RPMI7951 (cell line): ENCODE measurements around the gene CPT1C. TPM values are rescaled to one million over a fixed set of nuclear protein-coding genes. Genes with fewer than 3 reads are reported as not detected.
A peak's percentile ranks its signal among the peaks of the same experiment; 100 is the strongest.

Experiments
- DNase-seq: peaks from one replicate; pipeline ENCODE4 v3.0.0-alpha.2; 2012; ENCODE audit warnings: low read depth
- total RNA-seq: library from RNA; depleted of rRNA; stranded (reverse); fragments of >200 nt; shearing (Covaris generic); gene quantifications from 2 replicates; pipeline ENCODE4 v1.2.3, GENCODE V29; 2014; rRNA removed

CPT1C gene
- total RNA-seq, result 18.3 and 21.8 TPM in 2 replicates

DNA sequence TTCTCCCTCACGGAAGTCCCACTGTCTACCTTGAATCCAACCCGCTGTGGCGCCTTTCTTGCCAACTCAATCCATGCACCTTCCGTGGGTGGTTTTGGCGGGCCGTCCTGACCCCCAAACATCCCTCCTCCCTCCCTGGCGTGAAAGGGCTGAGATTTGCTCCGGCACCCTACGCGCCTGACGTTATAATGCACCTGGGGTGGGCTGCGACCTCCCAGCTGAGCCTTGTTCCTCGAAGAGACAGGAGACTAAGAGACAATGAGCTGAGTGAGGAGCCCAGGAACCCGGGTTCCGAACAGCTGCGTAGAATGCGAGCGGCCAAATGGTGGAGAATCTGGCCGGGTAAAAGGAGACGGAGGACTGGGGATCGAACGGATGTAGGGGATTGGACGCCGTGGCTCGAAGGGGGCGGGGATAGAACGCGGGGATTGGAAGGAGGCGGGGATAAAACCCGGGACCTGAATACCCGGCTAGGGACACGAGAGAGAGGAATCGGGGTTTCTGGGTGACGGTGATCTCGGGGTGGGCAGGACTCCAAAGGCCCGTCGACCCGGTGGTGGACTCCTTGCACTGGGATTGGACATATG lies at the start of gene CPT1C:
TSS of gene CPT1C (plus strand) at position 461 of the 587 bp plus-strand sequence. CDS start 1,137 bp downstream, outside the sequence.
- peak; percentile 58 for DNase-seq

DNA sequence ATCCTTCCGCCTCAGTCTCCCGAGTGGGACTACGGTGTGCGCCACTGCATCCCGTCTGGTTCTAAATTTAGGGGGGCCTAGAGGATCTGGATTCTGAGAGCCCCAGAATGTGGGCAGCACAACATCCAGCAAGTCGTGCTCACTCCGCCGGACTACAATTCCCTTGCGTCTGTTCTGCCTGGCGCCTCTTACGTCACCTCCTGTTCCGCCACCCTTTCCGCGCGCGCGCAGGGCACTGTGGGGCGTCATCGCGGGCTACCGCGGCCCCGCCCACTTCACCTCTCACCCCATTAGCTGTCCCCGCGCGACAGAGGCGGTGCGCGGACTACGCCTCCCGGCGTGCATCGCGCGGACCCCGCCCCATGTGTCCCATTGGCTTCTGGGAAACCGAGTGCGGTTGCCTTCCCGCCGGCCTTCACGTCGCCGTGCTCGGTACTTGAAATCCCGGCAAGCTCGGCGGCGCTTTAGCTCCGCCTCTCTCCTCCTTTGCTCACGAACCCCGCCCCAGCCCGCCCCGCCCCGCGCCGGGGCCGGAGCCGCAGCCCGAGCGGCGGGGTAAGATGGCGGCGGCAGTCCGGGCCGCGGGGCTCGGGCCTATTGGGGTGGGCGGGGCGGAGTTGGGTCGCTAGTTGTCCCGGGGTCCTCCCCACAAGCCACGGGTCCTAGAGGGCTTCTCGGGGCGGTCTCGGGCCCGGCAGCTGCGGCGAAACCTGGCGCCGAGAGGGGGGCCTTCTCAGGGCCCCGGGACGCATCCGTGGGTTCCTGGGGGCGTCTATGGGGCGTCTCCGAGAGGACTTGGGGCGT lies 49.0 kb upstream of the CPT1C start, which contains the start of gene SCAF1:
TSS of gene SCAF1 (plus strand) at position 522 of the 804 bp plus-strand sequence. CDS start 2,818 bp downstream, outside the sequence.
- DNase-seq, result peak; percentile 99

DNA sequence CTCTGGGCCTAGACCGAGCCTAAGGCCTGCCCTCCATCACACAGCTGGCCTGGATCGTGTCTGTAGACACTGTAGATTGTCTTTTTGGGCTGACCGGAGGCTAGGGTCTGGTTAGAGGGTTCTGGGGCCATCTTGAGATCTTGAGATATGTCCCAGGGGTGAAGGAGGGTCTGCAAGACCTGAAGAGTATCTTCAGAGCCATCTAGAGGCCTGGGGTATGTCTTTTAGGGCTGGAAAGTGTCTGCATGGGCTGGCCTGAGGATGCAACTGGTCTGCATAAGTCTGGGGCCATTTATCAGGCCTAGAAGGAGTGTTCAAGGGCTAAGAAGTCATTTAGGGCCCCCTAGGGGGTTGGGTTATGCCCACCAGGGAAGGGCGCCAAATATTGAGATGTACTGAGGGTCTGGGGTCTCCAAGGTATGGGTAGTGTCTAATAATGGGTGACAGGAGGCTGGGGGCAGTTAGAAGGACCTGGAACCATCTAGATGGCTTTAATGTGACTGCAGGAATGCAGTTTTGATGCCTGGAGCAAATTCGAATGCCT lies 48.4 kb upstream of the CPT1C start:
- DNase-seq, result no peak

DNA sequence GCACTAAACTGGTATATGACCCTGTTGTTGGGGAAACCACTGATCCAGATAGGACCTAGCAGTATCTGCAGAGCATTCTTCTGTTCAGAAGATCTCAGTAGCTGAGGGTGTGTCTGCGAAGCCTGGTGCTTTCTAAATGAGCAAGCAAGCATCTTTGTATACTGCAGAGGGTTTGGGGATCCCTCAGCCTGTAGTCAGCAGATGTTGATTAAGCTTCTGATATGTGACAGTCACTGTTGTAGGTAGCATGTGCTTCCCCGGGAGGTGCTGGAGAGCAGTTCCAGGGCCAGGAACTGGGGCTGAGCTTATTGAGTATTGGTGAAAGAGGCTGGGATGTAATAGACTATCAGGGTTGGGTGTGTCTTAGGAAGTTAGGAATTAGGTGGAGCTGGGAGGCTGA lies 47.5 kb upstream of the CPT1C start:
- no peak for DNase-seq

GRCh38 chr19:49645592-49645991 lies 45.3 kb upstream of the CPT1C start:
- no peak for DNase-seq

DNA sequence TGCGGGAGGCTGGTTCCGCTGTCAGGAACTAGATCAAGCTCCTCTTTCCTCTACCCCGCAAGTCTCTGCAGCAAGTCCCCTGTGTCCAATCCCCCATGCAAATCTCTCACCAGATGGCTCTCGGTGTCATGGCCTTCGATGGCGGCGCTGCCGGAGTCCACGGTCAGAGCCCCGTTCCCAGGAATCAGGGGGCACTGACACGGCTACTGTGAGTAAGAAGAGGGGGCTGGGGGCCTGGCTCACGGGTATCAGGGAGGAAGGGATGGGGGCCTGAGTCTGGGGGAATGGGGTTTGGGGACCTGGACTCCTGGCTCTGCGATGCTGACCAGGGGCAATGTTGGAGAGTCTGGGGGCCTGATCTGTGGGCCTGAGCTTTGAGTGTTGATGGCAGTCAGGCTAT lies 44.9 kb upstream of the CPT1C start:
- DNase-seq, result no peak

- no peak for DNase-seq
Measured at GRCh38 chr19:49646586-49646985, 44.3 kb upstream of the CPT1C start.

GRCh38 chr19:49651029-49651819 lies 39.7 kb upstream of the CPT1C start:
- no peak for DNase-seq

- DNase-seq, result no peak
Measured at GRCh38 chr19:49651820-49652550, 38.9 kb upstream of the CPT1C start.

- no peak for DNase-seq
Measured at GRCh38 chr19:49652551-49653465, 38.1 kb upstream of the CPT1C start.

DNA sequence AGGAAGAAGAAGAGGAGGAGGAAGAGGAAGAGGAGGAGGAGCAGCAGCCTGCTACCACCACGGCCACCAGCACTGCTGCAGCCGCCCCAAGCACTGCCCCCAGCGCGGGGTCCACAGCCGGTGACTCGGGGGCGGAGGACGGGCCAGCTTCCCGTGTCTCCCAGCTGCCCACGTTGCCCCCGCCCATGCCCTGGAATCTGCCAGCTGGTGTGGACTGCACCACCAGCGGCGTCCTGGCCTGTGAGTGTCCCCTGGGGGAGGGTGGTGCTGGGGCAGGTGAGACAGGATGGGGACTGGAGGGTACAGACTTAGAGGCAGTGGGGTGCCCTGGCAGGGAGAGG lies 37.5 kb upstream of the CPT1C start:
- DNase-seq, result no peak

GRCh38 chr19:49654581-49654980 lies 36.3 kb upstream of the CPT1C start:
- no peak for DNase-seq

GRCh38 chr19:49655570-49656455 lies 35.1 kb upstream of the CPT1C start:
- no peak for DNase-seq

- no peak for DNase-seq
Measured at GRCh38 chr19:49656456-49657109, 34.3 kb upstream of the CPT1C start.

DNA sequence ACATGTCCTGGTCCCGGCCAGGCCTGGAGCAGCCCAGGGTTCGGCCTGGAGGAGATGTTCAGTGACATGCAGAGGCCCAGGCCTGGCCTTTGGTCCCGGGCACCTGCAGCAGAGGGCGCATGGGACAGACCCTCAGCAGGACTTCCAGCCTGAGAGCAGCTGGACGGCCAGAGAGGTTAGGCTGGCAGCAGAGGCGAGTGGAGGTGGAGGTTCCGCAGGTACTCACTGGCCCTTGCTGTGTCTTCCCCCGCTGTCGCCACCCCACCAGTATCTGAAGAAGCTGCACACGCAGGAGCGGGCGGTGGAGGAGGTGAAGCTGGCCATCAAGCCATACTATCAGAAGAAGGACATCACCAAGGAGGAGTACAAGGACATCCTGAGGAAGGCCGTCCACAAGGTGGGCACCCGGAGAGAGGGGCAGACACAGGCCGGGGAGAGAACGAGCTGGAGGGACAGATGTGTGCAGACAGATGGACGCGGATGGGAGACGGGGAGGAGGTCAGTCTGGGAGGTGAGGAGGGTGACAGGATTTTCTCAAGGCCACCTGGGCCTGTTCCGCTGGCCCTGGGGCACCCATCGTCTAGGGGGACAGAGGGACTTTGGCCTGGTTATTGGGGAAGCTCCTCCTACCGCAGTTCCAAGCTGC lies 33.3 kb upstream of the CPT1C start:
- no peak for DNase-seq

GRCh38 chr19:49658139-49658517 lies 32.8 kb upstream of the CPT1C start:
- DNase-seq, result no peak

DNA sequence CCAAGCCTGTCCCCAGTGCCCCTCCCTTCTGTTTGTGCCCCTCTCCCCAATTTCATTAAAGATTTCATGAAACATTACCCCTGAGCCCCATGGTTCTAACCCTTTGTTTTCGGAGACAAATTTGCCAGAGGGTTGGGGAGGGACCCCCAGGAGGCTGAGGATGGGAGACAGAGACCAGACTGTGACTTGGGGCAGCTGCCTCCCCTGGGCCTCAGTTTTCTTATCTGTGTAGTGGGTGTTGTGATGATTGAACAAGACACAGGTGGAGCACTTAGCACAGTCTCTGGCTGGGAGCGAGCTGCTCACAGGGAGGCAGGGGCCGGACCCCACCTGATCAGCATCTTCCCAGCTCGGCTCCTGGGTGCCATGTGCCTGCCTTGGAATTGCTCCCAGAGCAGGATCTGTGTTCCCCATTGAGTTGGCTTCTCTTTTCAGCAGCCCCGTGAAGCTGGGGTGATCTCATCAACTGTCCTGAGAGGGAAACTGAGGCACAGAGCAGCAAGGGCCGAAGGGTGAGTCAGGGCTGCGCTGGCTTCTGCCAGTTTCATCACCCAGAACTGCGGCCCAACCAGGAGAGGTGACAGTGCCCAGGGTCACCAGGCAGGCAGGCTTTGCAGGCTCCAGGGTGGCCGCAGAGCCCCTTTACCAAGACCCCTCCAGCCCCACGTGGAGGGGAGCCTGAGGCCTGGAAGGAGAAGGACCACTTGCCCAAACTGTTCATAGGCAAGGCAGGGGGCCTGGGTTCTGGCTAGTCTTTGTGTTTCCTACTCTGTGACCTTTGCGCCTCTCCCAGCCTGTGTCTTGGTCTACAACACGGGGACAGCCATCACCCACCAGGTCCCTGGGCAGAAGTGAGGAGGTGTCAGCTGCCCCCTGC lies 32.1 kb upstream of the CPT1C start:
- no peak for DNase-seq
